NCI-H2081 treated with DMSO at 0.1 percent for 48 hours (cell line): ENCODE measurements around the gene TMEM51.

Source experiments
- DNase-seq: peaks from one replicate; lab custom pipeline; 2025; lab: John Stamatoyannopoulos, UW

TMEM51 gene

GRCh38 chr1:15218287-15219279 is 65.0 kb downstream of the TMEM51 start:
- no peak for DNase-seq

GRCh38 chr1:15219280-15220023 is 65.9 kb downstream of the TMEM51 start:
- no peak for DNase-seq

DNA sequence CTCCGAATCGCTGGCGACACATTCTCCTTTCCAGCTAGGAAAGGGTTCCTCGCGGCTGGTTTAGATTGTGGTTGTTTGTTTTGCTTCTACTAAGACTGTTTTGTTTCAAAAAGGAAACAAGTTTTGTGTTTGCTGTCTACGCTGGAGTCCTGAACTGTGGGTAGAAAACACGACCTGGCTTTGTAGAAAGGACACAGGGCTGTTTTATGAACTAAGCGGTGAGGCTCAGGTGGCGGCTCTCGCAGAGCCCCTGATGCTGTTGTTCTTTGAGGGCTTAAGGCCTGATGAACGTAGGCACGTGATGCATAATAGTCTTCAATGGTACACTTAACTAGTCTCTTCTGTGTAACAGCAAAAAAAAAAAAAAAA is 66.5 kb downstream of the TMEM51 start:
- DNase-seq, result no peak

- no peak for DNase-seq
Observed at GRCh38 chr1:15220825-15221431, 67.4 kb downstream of the TMEM51 start.

DNA sequence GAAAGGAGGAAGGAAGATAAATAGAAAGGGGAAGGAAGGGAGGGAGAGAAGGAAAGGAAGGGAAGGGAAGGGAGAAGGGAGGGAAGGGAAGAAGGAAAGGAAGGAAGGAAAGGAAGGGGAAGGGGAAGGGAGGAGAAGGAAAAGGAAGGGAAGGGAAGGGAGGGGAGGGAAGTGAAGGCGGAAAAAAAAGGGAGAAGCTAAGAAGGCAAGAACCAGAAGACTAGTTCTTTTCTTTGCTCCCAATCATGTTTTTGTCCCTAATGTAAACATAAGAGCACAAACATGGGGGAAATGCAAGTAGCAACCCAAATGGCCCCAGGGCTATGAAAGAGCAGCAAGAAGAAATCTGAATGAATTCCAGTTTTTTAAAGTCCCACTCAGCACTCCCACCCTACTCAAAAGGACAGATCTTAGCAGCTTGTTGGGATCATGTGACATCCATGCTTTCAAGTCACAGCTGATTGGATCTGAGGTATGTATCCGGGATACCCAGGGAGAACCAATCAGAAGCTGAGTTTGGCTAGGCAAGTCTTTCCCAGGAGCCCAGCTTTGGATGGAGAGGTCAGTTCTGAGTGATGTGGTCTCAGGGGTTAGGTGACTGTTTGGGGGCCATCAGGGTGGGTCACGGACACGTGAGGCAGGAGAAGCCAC is 69.2 kb downstream of the TMEM51 start:
- DNase-seq, result no peak

DNA sequence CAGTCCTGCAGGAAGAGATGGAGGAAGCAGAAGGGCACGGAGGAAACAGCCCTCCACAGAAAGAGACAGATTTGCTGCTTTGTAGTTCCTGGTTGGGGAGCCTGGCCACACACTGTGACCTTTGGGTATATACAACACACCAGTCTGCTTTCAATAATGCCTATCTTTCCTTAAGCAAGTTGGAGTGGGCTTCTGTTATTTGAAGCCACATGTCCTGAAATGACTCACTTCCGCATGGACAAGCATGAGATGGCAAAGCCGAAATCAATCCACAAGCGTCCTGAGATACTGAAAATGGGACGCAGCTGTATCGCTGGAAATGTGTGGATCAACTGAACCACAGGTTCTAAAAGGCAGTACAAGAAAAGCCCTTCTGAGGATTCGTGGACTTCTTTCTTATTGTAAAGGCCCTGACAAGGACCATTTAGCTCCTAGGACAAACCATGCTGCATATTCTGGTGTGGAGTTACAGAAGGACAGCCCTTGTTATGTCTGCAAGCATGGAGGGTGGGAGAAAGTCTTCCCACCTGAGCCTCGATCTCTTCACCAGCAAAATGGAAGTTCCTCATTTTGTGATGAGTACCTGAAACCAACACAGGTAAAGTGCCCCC is 70.8 kb downstream of the TMEM51 start:
- DNase-seq, result no peak

GRCh38 chr1:15224974-15225373 is 71.4 kb downstream of the TMEM51 start:
- DNase-seq, result no peak

- DNase-seq, result no peak
Observed at GRCh38 chr1:15225461-15225860, 71.9 kb downstream of the TMEM51 start.

- no peak for DNase-seq
Observed at GRCh38 chr1:15226388-15227255, 73.1 kb downstream of the TMEM51 start.

- no peak for DNase-seq
Observed at GRCh38 chr1:15229707-15230131, 76.2 kb downstream of the TMEM51 start.

- DNase-seq, result no peak
Observed at GRCh38 chr1:15231714-15232201, 78.2 kb downstream of the TMEM51 start.

- DNase-seq, result no peak
Observed at GRCh38 chr1:15233689-15234088, 80.1 kb downstream of the TMEM51 start.

DNA sequence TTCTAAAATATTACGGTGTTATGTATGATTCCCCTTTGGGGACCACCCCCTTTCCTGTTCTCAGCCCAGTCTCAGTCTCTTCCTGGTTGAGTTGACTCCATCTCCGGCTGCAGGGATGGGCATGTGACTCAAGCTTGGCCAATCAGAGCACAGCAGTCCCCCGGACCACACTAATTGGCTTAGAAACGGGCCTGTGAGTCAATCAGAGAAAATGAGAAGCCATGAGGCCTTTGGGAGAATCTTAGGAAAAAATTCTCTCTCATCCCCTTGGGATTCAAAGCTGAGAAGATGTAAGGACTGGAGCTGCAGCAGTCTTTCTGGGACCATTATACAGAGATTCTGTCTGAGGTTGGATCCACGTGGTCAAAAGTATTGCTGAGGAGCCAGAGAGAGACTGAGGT is 82.8 kb downstream of the TMEM51 start:
- DNase-seq, result no peak

- DNase-seq, result no peak
Observed at GRCh38 chr1:15236746-15237145, 83.2 kb downstream of the TMEM51 start.

DNA sequence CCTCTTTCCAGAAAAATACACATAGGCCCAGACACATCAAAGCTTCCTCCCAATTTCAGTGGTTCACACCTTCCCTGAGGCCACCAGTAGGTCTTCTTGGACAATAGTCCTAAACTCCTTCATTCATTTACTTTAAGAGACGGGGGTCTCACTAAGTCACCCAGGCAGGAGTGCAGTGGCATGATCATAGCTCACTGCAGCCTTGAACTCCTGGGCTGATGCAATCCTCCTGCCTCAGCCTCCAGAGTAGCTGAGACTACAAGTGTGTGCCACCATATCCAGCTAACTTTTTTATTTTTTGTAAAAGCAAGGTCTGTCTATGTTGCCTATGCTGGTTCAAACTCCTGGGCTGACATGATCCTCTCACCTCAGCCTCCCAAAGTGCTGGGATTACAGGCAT is 85.2 kb downstream of the TMEM51 start:
- DNase-seq, result no peak

DNA sequence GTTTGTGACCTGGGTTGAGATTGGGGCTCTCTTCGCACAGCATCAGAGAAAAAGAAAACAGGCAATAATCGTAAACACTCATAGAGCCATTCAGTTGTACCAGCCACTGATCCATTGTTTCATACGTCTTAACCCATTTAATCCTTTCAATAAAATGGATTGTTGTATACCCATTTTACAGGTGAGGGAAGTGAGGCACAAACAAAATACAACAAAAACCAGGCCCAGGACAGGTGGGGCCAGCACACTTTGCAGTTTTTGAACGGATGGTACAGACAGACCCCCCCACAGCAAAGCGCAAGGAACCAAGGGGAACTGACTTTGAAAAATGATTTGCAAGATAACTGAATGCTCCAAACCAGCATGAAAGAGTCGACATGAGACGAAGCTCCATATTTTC is 89.2 kb downstream of the TMEM51 start:
- DNase-seq, result no peak

DNA sequence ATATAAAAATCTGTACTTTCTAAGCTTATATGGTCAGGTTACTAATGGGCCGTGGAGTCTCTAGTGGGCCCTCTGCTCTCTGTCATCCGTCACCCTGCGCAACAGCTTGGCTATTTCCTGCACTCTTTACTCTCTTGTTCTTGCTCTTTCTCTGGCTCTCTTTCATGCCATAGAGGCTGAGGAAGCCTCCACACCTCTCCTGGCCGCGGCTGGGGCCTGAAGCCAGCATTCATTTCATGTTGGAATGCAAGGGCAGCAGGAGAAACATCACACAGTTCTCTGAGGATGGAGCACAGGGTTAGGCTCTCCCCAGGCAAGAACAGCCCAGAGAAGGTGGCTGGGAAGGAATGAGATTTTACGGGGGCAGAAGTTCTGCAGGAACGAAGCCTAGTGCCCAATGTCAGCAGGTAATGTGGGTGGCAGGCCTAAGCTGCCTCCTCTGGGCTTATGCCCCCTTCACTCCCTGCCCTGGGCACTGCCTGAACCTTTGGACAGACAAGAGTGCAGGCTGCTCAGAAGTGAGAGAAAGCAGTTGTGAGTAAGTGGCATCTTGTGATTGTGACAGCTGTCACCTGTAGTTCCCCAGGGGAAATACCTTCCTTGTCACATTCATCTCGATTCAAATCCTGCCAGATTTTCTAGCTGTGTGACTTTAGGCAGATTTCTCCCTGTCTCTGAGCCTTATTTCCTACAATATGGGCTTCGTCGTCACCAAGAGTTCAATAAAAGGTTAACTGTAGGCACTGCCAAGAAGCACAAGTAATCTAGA is 89.9 kb downstream of the TMEM51 start:
- no peak for DNase-seq

- DNase-seq, result no peak
Observed at GRCh38 chr1:15244813-15245212, 91.3 kb downstream of the TMEM51 start.

DNA sequence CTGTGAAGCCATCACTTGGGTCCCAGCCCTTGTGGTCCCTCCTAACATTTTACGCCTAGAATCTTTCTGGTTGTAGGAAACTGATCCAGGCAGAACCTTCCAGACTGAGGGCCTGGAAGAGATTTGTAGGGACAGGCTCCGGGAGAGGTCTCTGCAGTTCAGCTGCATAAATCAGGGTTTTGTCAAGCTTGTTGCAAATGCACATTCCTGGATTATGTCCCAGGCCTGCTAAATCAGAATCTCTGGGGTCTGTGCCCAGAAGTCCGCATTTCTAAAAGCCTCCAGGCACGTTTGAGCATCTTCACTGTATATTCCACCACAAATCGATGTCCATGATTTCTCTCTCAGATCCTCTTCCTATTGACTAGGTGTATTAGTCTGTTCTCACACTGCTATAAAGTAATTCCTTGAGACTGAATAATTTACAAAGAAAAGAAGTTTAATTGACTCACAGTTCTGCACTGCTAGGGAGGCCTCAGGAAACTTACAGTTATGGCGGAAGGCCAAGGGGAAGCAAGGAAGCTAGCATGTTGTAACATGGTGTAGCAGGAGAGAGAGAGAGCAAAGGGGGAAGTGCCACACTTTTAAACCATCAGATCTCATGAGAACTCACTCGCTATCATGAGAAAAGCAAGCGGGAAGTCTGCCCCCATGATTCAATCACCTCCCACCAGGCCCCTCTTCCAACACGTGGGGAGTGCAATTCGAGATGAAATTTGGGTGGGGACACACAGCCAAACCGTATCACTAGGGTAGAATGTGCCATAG is 92.2 kb downstream of the TMEM51 start:
- DNase-seq, result no peak
